GM23338 (cell line): ENCODE data around the gene LAMTOR5.

ENCODE experiments used
- CREB1 ChIP-seq: fragments of 250-450 bp; sonication (Bioruptor Pico); IDR thresholded peaks from 2 replicates; pipeline ENCODE4 v1.5.0; 2020; ENCODE audit warnings: low read depth, mild to moderate bottlenecking, moderate library complexity
- EZH2 ChIP-seq: fragments of 200-600 bp; sonication (generic); IDR thresholded peaks from one replicate; pipeline ENCODE4 v1.8.0; 2017; ENCODE audit warnings: antibody characterized with exemption, mild to moderate bottlenecking, low read depth; ENCODE audit not compliant: unreplicated experiment
- EZH2phosphoT487 ChIP-seq: fragments of 200-600 bp; sonication (generic); IDR thresholded peaks from one replicate; pipeline ENCODE4 v1.8.1; 2018; ENCODE audit warnings: antibody characterized with exemption; ENCODE audit not compliant: unreplicated experiment
- JUNB ChIP-seq: IDR thresholded peaks from one replicate; pipeline ENCODE4 v1.6.1; 2016; ENCODE audit warnings: antibody characterized with exemption; ENCODE audit not compliant: unreplicated experiment
- NANOG ChIP-seq: IDR thresholded peaks from 2 replicates; pipeline ENCODE4 v1.6.1; 2016; ENCODE audit warnings: antibody characterized with exemption, borderline replicate concordance
- POLR2AphosphoS5 ChIP-seq: IDR thresholded peaks from 2 replicates; pipeline ENCODE4 v1.6.1; 2016; ENCODE audit warnings: antibody characterized with exemption, low read depth
- STAT1 ChIP-seq: IDR thresholded peaks from one replicate; pipeline ENCODE4 v1.6.1; 2016; ENCODE audit warnings: antibody characterized with exemption; ENCODE audit not compliant: unreplicated experiment
- ZNF114 ChIP-seq: fragments of 250-450 bp; sonication (Bioruptor Pico); IDR thresholded peaks from 2 replicates; pipeline ENCODE4 v1.5.0; 2020; ENCODE audit warnings: mild to moderate bottlenecking, moderate library complexity
- ZNF331 ChIP-seq: fragments of 250-450 bp; sonication (Bioruptor Pico); IDR thresholded peaks from 2 replicates; pipeline ENCODE4 v1.5.0; 2020; ENCODE audit warnings: low read depth, mild to moderate bottlenecking, moderate library complexity
- TF ChIP-seq, protein P1 (sequence below), 2 experiments: fragments of 200-600 bp in 1 of 2; sonication (generic) in 1 of 2; conservative IDR thresholded peaks; 2 replicates each; pipeline versions ENCODE4 v1.5.1 to v1.6.1; 2016 to 2017; ENCODE audit warnings: antibody characterized with exemption in 2 of 2, low read depth in 2 of 2, mild to moderate bottlenecking in 2 of 2, moderate library complexity in 1 of 2
- TF ChIP-seq, protein P2 (sequence below): IDR thresholded peaks from one replicate; pipeline ENCODE4 v1.6.1; 2018; ENCODE audit warnings: antibody characterized with exemption; ENCODE audit not compliant: unreplicated experiment
- TF ChIP-seq, protein P3 (sequence below): IDR thresholded peaks from 2 replicates; pipeline ENCODE4 v1.6.1; 2016; ENCODE audit warnings: antibody characterized with exemption

DNA sequence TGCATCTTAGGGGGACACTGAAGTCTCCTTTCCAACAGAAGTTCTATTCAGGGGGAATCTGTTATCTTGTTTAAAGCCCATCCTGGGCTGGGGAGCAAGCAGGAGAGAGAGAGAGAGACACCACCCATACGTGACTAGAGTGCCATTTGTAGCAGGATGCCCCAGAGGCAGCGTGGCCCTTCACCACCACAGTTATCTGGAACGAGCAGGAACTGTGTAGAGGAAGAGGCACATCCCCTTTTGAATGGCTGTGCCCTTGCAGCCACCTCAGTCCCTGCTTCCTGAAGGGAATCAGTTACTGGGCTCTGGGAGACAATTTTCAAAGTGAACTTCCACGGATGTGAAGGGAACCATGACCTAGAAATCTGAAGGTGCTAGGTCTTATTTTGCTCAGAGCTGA is 19.4 kb upstream of the LAMTOR5 start:
- TF ChIP-seq, protein P1, sequence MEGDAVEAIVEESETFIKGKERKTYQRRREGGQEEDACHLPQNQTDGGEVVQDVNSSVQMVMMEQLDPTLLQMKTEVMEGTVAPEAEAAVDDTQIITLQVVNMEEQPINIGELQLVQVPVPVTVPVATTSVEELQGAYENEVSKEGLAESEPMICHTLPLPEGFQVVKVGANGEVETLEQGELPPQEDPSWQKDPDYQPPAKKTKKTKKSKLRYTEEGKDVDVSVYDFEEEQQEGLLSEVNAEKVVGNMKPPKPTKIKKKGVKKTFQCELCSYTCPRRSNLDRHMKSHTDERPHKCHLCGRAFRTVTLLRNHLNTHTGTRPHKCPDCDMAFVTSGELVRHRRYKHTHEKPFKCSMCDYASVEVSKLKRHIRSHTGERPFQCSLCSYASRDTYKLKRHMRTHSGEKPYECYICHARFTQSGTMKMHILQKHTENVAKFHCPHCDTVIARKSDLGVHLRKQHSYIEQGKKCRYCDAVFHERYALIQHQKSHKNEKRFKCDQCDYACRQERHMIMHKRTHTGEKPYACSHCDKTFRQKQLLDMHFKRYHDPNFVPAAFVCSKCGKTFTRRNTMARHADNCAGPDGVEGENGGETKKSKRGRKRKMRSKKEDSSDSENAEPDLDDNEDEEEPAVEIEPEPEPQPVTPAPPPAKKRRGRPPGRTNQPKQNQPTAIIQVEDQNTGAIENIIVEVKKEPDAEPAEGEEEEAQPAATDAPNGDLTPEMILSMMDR (conservative IDR thresholded peaks at IDR 0.05; ENCODE audit: low read depth in 2 of 2): no peak
- no peak for TF ChIP-seq EZH2phosphoT487
- no peak for TF ChIP-seq CREB1 (CRISPR knock-in tag)
- TF ChIP-seq, protein P2, sequence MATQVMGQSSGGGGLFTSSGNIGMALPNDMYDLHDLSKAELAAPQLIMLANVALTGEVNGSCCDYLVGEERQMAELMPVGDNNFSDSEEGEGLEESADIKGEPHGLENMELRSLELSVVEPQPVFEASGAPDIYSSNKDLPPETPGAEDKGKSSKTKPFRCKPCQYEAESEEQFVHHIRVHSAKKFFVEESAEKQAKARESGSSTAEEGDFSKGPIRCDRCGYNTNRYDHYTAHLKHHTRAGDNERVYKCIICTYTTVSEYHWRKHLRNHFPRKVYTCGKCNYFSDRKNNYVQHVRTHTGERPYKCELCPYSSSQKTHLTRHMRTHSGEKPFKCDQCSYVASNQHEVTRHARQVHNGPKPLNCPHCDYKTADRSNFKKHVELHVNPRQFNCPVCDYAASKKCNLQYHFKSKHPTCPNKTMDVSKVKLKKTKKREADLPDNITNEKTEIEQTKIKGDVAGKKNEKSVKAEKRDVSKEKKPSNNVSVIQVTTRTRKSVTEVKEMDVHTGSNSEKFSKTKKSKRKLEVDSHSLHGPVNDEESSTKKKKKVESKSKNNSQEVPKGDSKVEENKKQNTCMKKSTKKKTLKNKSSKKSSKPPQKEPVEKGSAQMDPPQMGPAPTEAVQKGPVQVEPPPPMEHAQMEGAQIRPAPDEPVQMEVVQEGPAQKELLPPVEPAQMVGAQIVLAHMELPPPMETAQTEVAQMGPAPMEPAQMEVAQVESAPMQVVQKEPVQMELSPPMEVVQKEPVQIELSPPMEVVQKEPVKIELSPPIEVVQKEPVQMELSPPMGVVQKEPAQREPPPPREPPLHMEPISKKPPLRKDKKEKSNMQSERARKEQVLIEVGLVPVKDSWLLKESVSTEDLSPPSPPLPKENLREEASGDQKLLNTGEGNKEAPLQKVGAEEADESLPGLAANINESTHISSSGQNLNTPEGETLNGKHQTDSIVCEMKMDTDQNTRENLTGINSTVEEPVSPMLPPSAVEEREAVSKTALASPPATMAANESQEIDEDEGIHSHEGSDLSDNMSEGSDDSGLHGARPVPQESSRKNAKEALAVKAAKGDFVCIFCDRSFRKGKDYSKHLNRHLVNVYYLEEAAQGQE: no peak
- TF ChIP-seq EZH2: no peak
- TF ChIP-seq POLR2AphosphoS5: no peak
- no peak for TF ChIP-seq JUNB
- no peak for TF ChIP-seq STAT1
- TF ChIP-seq, protein P3, sequence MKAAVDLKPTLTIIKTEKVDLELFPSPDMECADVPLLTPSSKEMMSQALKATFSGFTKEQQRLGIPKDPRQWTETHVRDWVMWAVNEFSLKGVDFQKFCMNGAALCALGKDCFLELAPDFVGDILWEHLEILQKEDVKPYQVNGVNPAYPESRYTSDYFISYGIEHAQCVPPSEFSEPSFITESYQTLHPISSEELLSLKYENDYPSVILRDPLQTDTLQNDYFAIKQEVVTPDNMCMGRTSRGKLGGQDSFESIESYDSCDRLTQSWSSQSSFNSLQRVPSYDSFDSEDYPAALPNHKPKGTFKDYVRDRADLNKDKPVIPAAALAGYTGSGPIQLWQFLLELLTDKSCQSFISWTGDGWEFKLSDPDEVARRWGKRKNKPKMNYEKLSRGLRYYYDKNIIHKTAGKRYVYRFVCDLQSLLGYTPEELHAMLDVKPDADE: no peak
- TF ChIP-seq ZNF331: no peak
- no peak for TF ChIP-seq NANOG
- TF ChIP-seq ZNF114 (CRISPR knock-in tag): no peak
